ENCODE measurements around the gene ROR2.

Gene ROR2

GRCh38 chr9:91764661-91765060, 185.4 kb downstream of the ROR2 start:
- H3K4me3 Mint-ChIP-seq: no peak overlapping the region
- no peak overlapping the region for H3K27ac Mint-ChIP-seq
- H3K27me3 Mint-ChIP-seq: peaks cover 12% of the 10 kb centered on the region
- H3K9me3 Mint-ChIP-seq (ENCODE audit: low read depth): peaks cover 7% of the 10 kb centered on the region
- H3K4me1 Mint-ChIP-seq (ENCODE audit: low read depth): no peaks in the 10 kb centered on the region
- H3K36me3 Mint-ChIP-seq: no peaks in the 10 kb centered on the region

GRCh38 chr9:91761362-91761761, 188.7 kb downstream of the ROR2 start:
- H3K36me3 Mint-ChIP-seq: no peaks in the 10 kb centered on the region
- peaks cover 4% of the 10 kb centered on the region for H3K27me3 Mint-ChIP-seq

GRCh38 chr9:91760906-91761305, 189.1 kb downstream of the ROR2 start:
- Mint-ChIP-seq H3K4me1 (ENCODE audit: low read depth) (no peaks in the 10 kb centered on the region), H3K4me3 (no peak overlapping the region), H3K36me3 (no peaks in the 10 kb centered on the region), H3K27me3 (peaks cover 4% of the 10 kb centered on the region), H3K9me3 (ENCODE audit: low read depth) (peaks cover 7% of the 10 kb centered on the region), H3K27ac (no peak overlapping the region)

More at GRCh38 chr9:91761362-91761761, 188.7 kb downstream of the ROR2 start:
- Mint-ChIP-seq H3K27ac (no peak overlapping the region), H3K4me1 (ENCODE audit: low read depth) (no peaks in the 10 kb centered on the region), H3K9me3 (ENCODE audit: low read depth) (peaks cover 7% of the 10 kb centered on the region), H3K4me3 (no peak overlapping the region)

- no peaks in the 10 kb centered on the region for H3K4me1 Mint-ChIP-seq (ENCODE audit: low read depth)
- no peak overlapping the region for H3K4me3 Mint-ChIP-seq
- no peaks in the 10 kb centered on the region for H3K36me3 Mint-ChIP-seq
- no peak overlapping the region for H3K27ac Mint-ChIP-seq
- peaks cover 4% of the 10 kb centered on the region for H3K27me3 Mint-ChIP-seq
- H3K9me3 Mint-ChIP-seq (ENCODE audit: low read depth): peaks cover 7% of the 10 kb centered on the region
These were observed 191.5 kb downstream of the ROR2 start for GRCh38 chr9:91758491-91758981.

- no peak overlapping the region for H3K27ac Mint-ChIP-seq
- no peaks in the 10 kb centered on the region for H3K4me1 Mint-ChIP-seq (ENCODE audit: low read depth)
- H3K27me3 Mint-ChIP-seq: peaks cover 4% of the 10 kb centered on the region
- H3K36me3 Mint-ChIP-seq: no peaks in the 10 kb centered on the region
- H3K9me3 Mint-ChIP-seq (ENCODE audit: low read depth): peaks cover 7% of the 10 kb centered on the region
- H3K4me3 Mint-ChIP-seq: no peak overlapping the region
These were observed 192.2 kb downstream of the ROR2 start for GRCh38 chr9:91757782-91758181.

- Mint-ChIP-seq H3K4me3 (no peak overlapping the region), H3K36me3 (no peaks in the 10 kb centered on the region)
These were observed 193.6 kb downstream of the ROR2 start for GRCh38 chr9:91756510-91756780.

GRCh38 chr9:91755761-91756509, 194.1 kb downstream of the ROR2 start:
- Mint-ChIP-seq H3K4me3 (no peak overlapping the region), H3K4me1 (ENCODE audit: low read depth) (no peaks in the 10 kb centered on the region), H3K27ac (no peak overlapping the region), H3K27me3 (peaks cover 4% of the 10 kb centered on the region), H3K36me3 (no peaks in the 10 kb centered on the region), H3K9me3 (ENCODE audit: low read depth) (no peaks in the 10 kb centered on the region)

More at GRCh38 chr9:91756510-91756780, 193.6 kb downstream of the ROR2 start:
- H3K4me1 Mint-ChIP-seq (ENCODE audit: low read depth): no peaks in the 10 kb centered on the region
- no peak overlapping the region for H3K27ac Mint-ChIP-seq
- peaks cover 4% of the 10 kb centered on the region for H3K27me3 Mint-ChIP-seq
- H3K9me3 Mint-ChIP-seq (ENCODE audit: low read depth): peaks cover 1% of the 10 kb centered on the region

- no peaks in the 10 kb centered on the region for H3K4me1 Mint-ChIP-seq (ENCODE audit: low read depth)
- H3K9me3 Mint-ChIP-seq (ENCODE audit: low read depth): no peaks in the 10 kb centered on the region
- H3K27ac Mint-ChIP-seq: no peak overlapping the region
- peaks cover 4% of the 10 kb centered on the region for H3K27me3 Mint-ChIP-seq
- H3K4me3 Mint-ChIP-seq: no peak overlapping the region
- no peaks in the 10 kb centered on the region for H3K36me3 Mint-ChIP-seq
These were observed 196.3 kb downstream of the ROR2 start for GRCh38 chr9:91753711-91754110.

GRCh38 chr9:91751922-91752321, 198.1 kb downstream of the ROR2 start:
- Mint-ChIP-seq H3K9me3 (ENCODE audit: low read depth) (no peaks in the 10 kb centered on the region), H3K4me1 (ENCODE audit: low read depth) (no peaks in the 10 kb centered on the region), H3K27me3 (no peaks in the 10 kb centered on the region), H3K36me3 (no peaks in the 10 kb centered on the region), H3K4me3 (no peak overlapping the region), H3K27ac (no peak overlapping the region)

GRCh38 chr9:91750343-91750742, 199.7 kb downstream of the ROR2 start:
- Mint-ChIP-seq H3K4me3 (no peak overlapping the region), H3K27me3 (no peaks in the 10 kb centered on the region), H3K9me3 (ENCODE audit: low read depth) (no peaks in the 10 kb centered on the region), H3K36me3 (no peaks in the 10 kb centered on the region), H3K27ac (no peak overlapping the region), H3K4me1 (ENCODE audit: low read depth) (no peaks in the 10 kb centered on the region)

- no peaks in the 10 kb centered on the region for H3K36me3 Mint-ChIP-seq
These were observed 203.1 kb downstream of the ROR2 start for GRCh38 chr9:91746904-91747303.

GRCh38 chr9:91746357-91746756, 203.7 kb downstream of the ROR2 start:
- H3K4me3 Mint-ChIP-seq: no peak overlapping the region
- no peaks in the 10 kb centered on the region for H3K4me1 Mint-ChIP-seq (ENCODE audit: low read depth)
- H3K27ac Mint-ChIP-seq: no peak overlapping the region
- no peaks in the 10 kb centered on the region for H3K9me3 Mint-ChIP-seq (ENCODE audit: low read depth)
- no peaks in the 10 kb centered on the region for H3K36me3 Mint-ChIP-seq
- no peaks in the 10 kb centered on the region for H3K27me3 Mint-ChIP-seq

More at GRCh38 chr9:91746904-91747303, 203.1 kb downstream of the ROR2 start:
- Mint-ChIP-seq H3K9me3 (ENCODE audit: low read depth) (no peaks in the 10 kb centered on the region), H3K4me1 (ENCODE audit: low read depth) (no peaks in the 10 kb centered on the region), H3K27me3 (no peaks in the 10 kb centered on the region), H3K27ac (no peak overlapping the region), H3K4me3 (no peak overlapping the region)

- Mint-ChIP-seq H3K4me1 (ENCODE audit: low read depth) (no peaks in the 10 kb centered on the region), H3K27ac (no peak overlapping the region), H3K36me3 (no peaks in the 10 kb centered on the region), H3K4me3 (no peak overlapping the region), H3K9me3 (ENCODE audit: low read depth) (no peaks in the 10 kb centered on the region), H3K27me3 (no peaks in the 10 kb centered on the region)
These were observed 205.9 kb downstream of the ROR2 start for GRCh38 chr9:91744114-91744513.

- Mint-ChIP-seq H3K4me3 (no peak overlapping the region), H3K36me3 (no peaks in the 10 kb centered on the region), H3K27me3 (no peaks in the 10 kb centered on the region), H3K4me1 (ENCODE audit: low read depth) (no peaks in the 10 kb centered on the region), H3K9me3 (ENCODE audit: low read depth) (no peaks in the 10 kb centered on the region), H3K27ac (no peak overlapping the region)
These were observed 208.5 kb downstream of the ROR2 start for GRCh38 chr9:91741522-91741921.

- H3K27ac Mint-ChIP-seq: no peak overlapping the region
- no peaks in the 10 kb centered on the region for H3K36me3 Mint-ChIP-seq
- H3K4me1 Mint-ChIP-seq (ENCODE audit: low read depth): no peaks in the 10 kb centered on the region
- H3K27me3 Mint-ChIP-seq: no peaks in the 10 kb centered on the region
- no peaks in the 10 kb centered on the region for H3K9me3 Mint-ChIP-seq (ENCODE audit: low read depth)
- no peak overlapping the region for H3K4me3 Mint-ChIP-seq
These were observed 209.3 kb downstream of the ROR2 start for GRCh38 chr9:91740701-91741100.

Measured in activated naive CD8-positive, alpha-beta T cell (primary cell).